Heart right ventricle (tissue), 16 donors: ENCODE measurements around the gene SPSB3. TPM values are rescaled to one million over a fixed set of nuclear protein-coding genes. Genes with fewer than 3 reads are reported as not detected.

Source experiments
- ATAC-seq, 8 donors: fragments of 200-7000 bp; cut with Tn5 transposase; one replicate each; pipeline ENCODE4 v1.9.1; 2020; ENCODE audit warnings: mild to moderate bottlenecking in 8 of 8, moderate library complexity in 8 of 8, moderate number of reproducible peaks in 1 of 8
- DNase-seq, 2 donors: peaks; one replicate each; pipeline ENCODE4 v3.0.0-alpha.2; 2020
- H3K27ac ChIP-seq, 10 donors: fragments of 200-600 bp; sonication (generic) in 2 of 10; one replicate each; pipeline versions ENCODE4 v1.5.0 to v1.8.0; 2020 to 2022; ENCODE audit warnings: mild to moderate bottlenecking in 3 of 10
- H3K27me3 ChIP-seq, 7 donors: fragments of 200-600 bp; one replicate each; pipeline ENCODE4 v1.8.0; 2021 to 2022; ENCODE audit warnings: mild to moderate bottlenecking in 2 of 7
- H3K36me3 ChIP-seq, 9 donors: fragments of 200-600 bp; sonication (generic) in 1 of 9; one replicate each; pipeline versions ENCODE4 v1.5.0 to v1.8.0; 2020 to 2022; ENCODE audit warnings: mild to moderate bottlenecking in 2 of 9
- H3K4me1 ChIP-seq, 9 donors: fragments of 200-600 bp; sonication (generic) in 1 of 9; one replicate each; pipeline versions ENCODE4 v1.5.0 to v1.8.0; 2020 to 2022; ENCODE audit warnings: mild to moderate bottlenecking in 4 of 9
- H3K4me3 ChIP-seq, 10 donors: fragments of 200-600 bp; sonication (generic) in 2 of 10; one replicate each; pipeline versions ENCODE4 v1.5.0 to v1.8.0; 2020 to 2022; ENCODE audit warnings: mild to moderate bottlenecking in 7 of 10, moderate library complexity in 2 of 10
- H3K9me3 ChIP-seq, 11 donors: fragments of 200-600 bp in 10 of 11; sonication (generic) in 2 of 11; one replicate each; pipeline versions ENCODE4 v1.5.0 to v1.8.0; 2013 to 2022; ENCODE audit warnings: mild to moderate bottlenecking in 2 of 11, control low read depth in 1 of 11, moderate library complexity in 1 of 11
- WGBS, 2 donors: extraction: QIAGEN DNeasy Blood & Tissue Kit; methylation state at CpG; one replicate each; pipeline ENCODE4 v1.1.7; 2013; ENCODE audit warnings: inconsistent platforms in 1 of 2; 5-methylcytosine and 5-hydroxymethylcytosine counted together
- intact Hi-C, 10 donors: fragments of 100-400 bp; cut with DNase I; formaldehyde crosslinking; loops; one replicate each; pipeline versions ENCODE4 v1.11.1 to v1.14.2; 2022
- polyA plus RNA-seq, 2 donors: library from polyadenylated mRNA; stranded (reverse); fragments of 200-250 nt; gene quantifications; one replicate each; pipeline ENCODE4 v1.2.3, GENCODE V29; 2013
- total RNA-seq, 10 donors: library from RNA; stranded (reverse); fragmentation: NEBNext Ultra II Directional in 3 of 10; extraction: Animal tissue kit (Norgen Biotek cat#: 25700) in 3 of 10; gene quantifications; one replicate each; pipeline versions ENCODE4 v1.2.1 to v1.2.4, GENCODE V29; 2021 to 2023
- TF ChIP-seq, protein P1 (sequence below), 9 donors: fragments of 200-600 bp; sonication (generic) in 2 of 9; IDR thresholded peaks; one replicate each; pipeline versions ENCODE4 v1.5.0 to v1.8.0; 2021 to 2022; ENCODE audit warnings: antibody characterized with exemption in 9 of 9, mild to moderate bottlenecking in 5 of 9, moderate library complexity in 1 of 9
- donor health status: Arrhythmogenic right ventricular cardiomyopathy.
- donor health status: ischemic (EF 13 %, LVEDD 7.1; RV severe dilation, severe dysfunction).
- donor health status: healthy with polysubstance abuse.
- donor health status: DM: no; HTN: yes; CAD: no.
- donor health status: DM: no; HTN: no; CAD: no.
- donor health status: ischemic (EF 25% LVEDD 6.9; RV normal size, moderate dysfunction).
- donor health status: ischemic (EF 25% LVEDD 5.7; RV mildly dilated, moderate dysfunction).
- donor health status: healthy.
- donor health status: DM: yes; HTN: yes; CAD: no.
- donor health status: Ischemic cardiomyopathy.
- donor health status: ischemic (EF 35%, LVEDD 5.7; RV mildly dilated, moderate dysfunction).
- donor health status: nonischemic (EF 11% LVEDD 7.7; RV severe dilation, severe dysfunction).
- donor health status: DM: yes; HTN: yes; CAD: no.
- donor health status: PGD.
- donor health status: ischemic (EF 29% LVEDD 5.4; RV normal size, mild dysfunction).
- donor health status: nonischemic (EF 23%, LVEDD 6.1; RV moderate dilation, normal function).

Gene SPSB3
- total and polyA plus RNA-seq, 12 donors: 25.1 to 97.7 (median 27.2) TPM

GRCh38 chr16:1767116-1767994, 15.0 kb downstream of the SPSB3 start:
- WGBS, 2 donors: 93 to 94% methylated on average over 42 of the region's 42 CpGs
- DNase-seq (no peak), ATAC-seq (no peak)
- no peaks in the 10 kb centered on the region for H3K9me3 ChIP-seq
- no peak overlapping the region for H3K27ac ChIP-seq
- no peak overlapping the region for H3K4me3 ChIP-seq
- H3K4me1 ChIP-seq: peaks cover 17 to 25% (median 22%) of the 10 kb centered on the region in 9 donors
- TF ChIP-seq, protein P1, sequence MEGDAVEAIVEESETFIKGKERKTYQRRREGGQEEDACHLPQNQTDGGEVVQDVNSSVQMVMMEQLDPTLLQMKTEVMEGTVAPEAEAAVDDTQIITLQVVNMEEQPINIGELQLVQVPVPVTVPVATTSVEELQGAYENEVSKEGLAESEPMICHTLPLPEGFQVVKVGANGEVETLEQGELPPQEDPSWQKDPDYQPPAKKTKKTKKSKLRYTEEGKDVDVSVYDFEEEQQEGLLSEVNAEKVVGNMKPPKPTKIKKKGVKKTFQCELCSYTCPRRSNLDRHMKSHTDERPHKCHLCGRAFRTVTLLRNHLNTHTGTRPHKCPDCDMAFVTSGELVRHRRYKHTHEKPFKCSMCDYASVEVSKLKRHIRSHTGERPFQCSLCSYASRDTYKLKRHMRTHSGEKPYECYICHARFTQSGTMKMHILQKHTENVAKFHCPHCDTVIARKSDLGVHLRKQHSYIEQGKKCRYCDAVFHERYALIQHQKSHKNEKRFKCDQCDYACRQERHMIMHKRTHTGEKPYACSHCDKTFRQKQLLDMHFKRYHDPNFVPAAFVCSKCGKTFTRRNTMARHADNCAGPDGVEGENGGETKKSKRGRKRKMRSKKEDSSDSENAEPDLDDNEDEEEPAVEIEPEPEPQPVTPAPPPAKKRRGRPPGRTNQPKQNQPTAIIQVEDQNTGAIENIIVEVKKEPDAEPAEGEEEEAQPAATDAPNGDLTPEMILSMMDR (IDR thresholded peaks at IDR 0.05): no peak
- H3K36me3 ChIP-seq: peaks cover 0 to 74% (median 41%) of the 10 kb centered on the region in 9 donors
- intact Hi-C loops: loop anchor here in 1 of 10 donors (5.0 kb wide), 1 partner anchor 60 kb away; the partner anchor contains the start of gene MAPK8IP3
- H3K27me3 ChIP-seq: no peaks in the 10 kb centered on the region

DNA sequence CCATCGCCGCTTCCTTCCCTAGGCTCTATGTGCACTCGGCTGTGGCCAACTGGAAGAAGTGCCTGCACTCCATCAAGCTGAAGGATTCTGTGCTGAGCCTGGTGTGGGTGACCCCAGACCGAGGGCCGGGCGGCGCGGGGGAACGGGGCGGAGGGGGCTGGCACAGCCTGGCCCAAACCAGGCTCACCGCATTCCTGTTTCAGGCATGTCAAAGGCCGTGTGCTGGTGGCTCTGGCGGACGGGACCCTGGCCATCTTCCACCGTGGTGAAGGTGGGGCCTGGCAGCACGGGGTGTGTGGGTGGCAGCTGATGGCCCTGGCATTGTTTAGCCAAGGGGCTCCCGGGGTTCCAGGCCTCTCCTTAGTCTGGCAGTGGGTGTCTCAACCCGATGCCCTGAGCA, 15.7 kb downstream of the SPSB3 start:
- Histone ChIP-seq H3K27me3 (no peaks in the 10 kb centered on the region), H3K27ac (no peak overlapping the region), H3K36me3 (peaks cover 0 to 81% (median 48%) of the 10 kb centered on the region in 9 donors), H3K4me3 (no peak overlapping the region), H3K9me3 (no peaks in the 10 kb centered on the region), H3K4me1 (peaks cover 11 to 19% (median 16%) of the 10 kb centered on the region in 9 donors)
- intact Hi-C loops: loop anchor here in 1 of 10 donors (5.0 kb wide), 1 partner anchor 59 kb away; the partner anchor contains the start of gene MAPK8IP3
- WGBS, 2 donors: 89 to 92% methylated on average over 18 of the region's 18 CpGs
- ATAC-seq: no peak
- TF ChIP-seq, protein P1 (IDR thresholded peaks at IDR 0.05): no peak
- DNase-seq: no peak

GRCh38 chr16:1766231-1766630, 16.1 kb downstream of the SPSB3 start:
- WGBS, 2 donors: 93 to 95% methylated on average over 19 of the region's 19 CpGs
- intact Hi-C loops: loop anchor here in 1 of 10 donors (5.0 kb wide), 1 partner anchor 59 kb away; the partner anchor contains the start of gene MAPK8IP3
- Histone ChIP-seq H3K9me3 (no peaks in the 10 kb centered on the region), H3K4me3 (no peak overlapping the region), H3K4me1 (peaks cover 9 to 16% (median 13%) of the 10 kb centered on the region in 9 donors), H3K36me3 (peaks cover 0 to 83% (median 50%) of the 10 kb centered on the region in 9 donors), H3K27me3 (no peaks in the 10 kb centered on the region), H3K27ac (no peak overlapping the region)
- TF ChIP-seq, protein P1 (IDR thresholded peaks at IDR 0.05): no peak
- DNase-seq: no peak
- ATAC-seq: no peak

DNA sequence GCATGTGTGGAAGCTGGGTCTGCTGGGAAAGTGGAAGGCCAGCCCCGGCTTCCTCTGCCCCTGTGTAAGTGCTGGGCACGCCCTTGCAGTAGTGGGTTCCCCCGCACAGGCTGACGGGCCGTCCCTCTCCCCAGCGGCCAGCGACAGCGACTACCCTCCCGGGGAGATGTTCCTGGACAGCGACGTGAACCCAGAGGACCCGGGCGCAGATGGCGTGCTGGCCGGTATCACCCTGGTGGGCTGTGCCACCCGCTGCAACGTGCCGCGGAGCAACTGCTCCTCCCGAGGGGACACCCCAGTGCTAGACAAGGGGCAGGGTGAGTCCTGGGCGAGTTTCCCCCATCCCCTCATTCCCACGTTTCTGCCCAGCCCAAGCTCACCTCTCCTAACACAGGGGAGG, 16.5 kb downstream of the SPSB3 start:
- DNase-seq: no peak
- 89 to 91% methylated on average over 22 of the region's 22 CpGs for WGBS, 2 donors
- H3K9me3 ChIP-seq: no peaks in the 10 kb centered on the region
- H3K4me1 ChIP-seq: peaks cover 7 to 15% (median 12%) of the 10 kb centered on the region in 9 donors
- intact Hi-C loops: loop anchor here in 1 of 10 donors (5.0 kb wide), 1 partner anchor 59 kb away; the partner anchor contains the start of gene MAPK8IP3
- TF ChIP-seq, protein P1 (IDR thresholded peaks at IDR 0.05): no peak
- H3K27me3 ChIP-seq: no peaks in the 10 kb centered on the region
- ATAC-seq: no peak
- peaks cover 0 to 87% (median 54%) of the 10 kb centered on the region in 9 donors for H3K36me3 ChIP-seq
- no peak overlapping the region for H3K27ac ChIP-seq
- no peak overlapping the region for H3K4me3 ChIP-seq
